Hindlimb muscle (tissue), 1 donor: ENCODE data around the gene CHID1. TPM values are rescaled to one million over a fixed set of nuclear protein-coding genes. Genes with fewer than 3 reads are reported as not detected.

ENCODE experiments used
- DNase-seq: peaks from one replicate; pipeline ENCODE4 v3.0.0-alpha.2; 2013
- polyA plus RNA-seq: library from polyadenylated mRNA; unstranded; fragments of 120-200 nt; gene quantifications from one replicate; pipeline ENCODE4 v1.2.1, GENCODE V29; 2013; ENCODE audit not compliant: insufficient read length

CHID1 gene
- polyA plus RNA-seq, 1 donor = 61.0 TPM

- DNase-seq = no peak
Measured at GRCh38 chr11:863023-863909, 47.3 kb downstream of the CHID1 start.

- no peak for DNase-seq
Measured at GRCh38 chr11:862696-863022, 48.0 kb downstream of the CHID1 start.

- no peak for DNase-seq
Measured at GRCh38 chr11:862081-862661, 48.4 kb downstream of the CHID1 start.

GRCh38 chr11:861105-861479 is 49.5 kb downstream of the CHID1 start:
- no peak for DNase-seq

GRCh38 chr11:860234-861104 is 50.1 kb downstream of the CHID1 start:
- DNase-seq = no peak

- DNase-seq = peak; percentile 80
Measured at GRCh38 chr11:859394-860131, 51.0 kb downstream of the CHID1 start.

- DNase-seq = no peak
Measured at GRCh38 chr11:858762-859339, 51.8 kb downstream of the CHID1 start.

- no peak for DNase-seq
Measured at GRCh38 chr11:858053-858761, 52.4 kb downstream of the CHID1 start.

- DNase-seq = no peak
Measured at GRCh38 chr11:856397-856796, 54.2 kb downstream of the CHID1 start.

GRCh38 chr11:855796-856195 is 54.8 kb downstream of the CHID1 start:
- no peak for DNase-seq

- no peak for DNase-seq
Measured at GRCh38 chr11:855330-855674, 55.3 kb downstream of the CHID1 start.

GRCh38 chr11:854601-855329 is 55.8 kb downstream of the CHID1 start:
- no peak for DNase-seq

GRCh38 chr11:853682-854448 is 56.7 kb downstream of the CHID1 start:
- DNase-seq = no peak

- no peak for DNase-seq
Measured at GRCh38 chr11:852762-853161, 57.8 kb downstream of the CHID1 start.

- DNase-seq = no peak
Measured at GRCh38 chr11:850775-851763, 59.5 kb downstream of the CHID1 start.

- no peak for DNase-seq
Measured at GRCh38 chr11:849951-850774, 60.4 kb downstream of the CHID1 start.

- no peak for DNase-seq
Measured at GRCh38 chr11:849104-849824, 61.3 kb downstream of the CHID1 start.
